Right cardiac atrium (tissue), 5 donors: Measurements from ENCODE around the gene S100PBP. TPM values are rescaled to one million over a fixed set of nuclear protein-coding genes. Genes with fewer than 3 reads are reported as not detected.

ENCODE experiments used
- ATAC-seq, 2 donors: fragments of 200-7000 bp; cut with Tn5 transposase; one replicate each; pipeline versions ENCODE4 v1.8.0 to v1.9.1; 2020; ENCODE audit warnings: moderate library complexity in 2 of 2, mild to moderate bottlenecking in 1 of 2
- DNase-seq, 3 donors: peaks; one replicate each; pipeline ENCODE4 v3.0.0-alpha.2; 2020
- H3K27ac ChIP-seq: one replicate; pipeline ENCODE4 v1.5.1; 2013; ENCODE audit warnings: mild to moderate bottlenecking, low read length, control low read depth, moderate library complexity
- H3K27me3 ChIP-seq: one replicate; pipeline ENCODE4 v1.6.1; 2013; ENCODE audit not compliant: control insufficient read depth, insufficient read depth
- H3K4me1 ChIP-seq: one replicate; pipeline ENCODE4 v1.6.1; 2013; ENCODE audit warnings: low read length; ENCODE audit not compliant: control insufficient read depth, insufficient read depth
- H3K4me3 ChIP-seq: one replicate; pipeline ENCODE4 v1.5.1; 2013; ENCODE audit warnings: low read length, control low read depth
- H3K9me3 ChIP-seq: one replicate; pipeline ENCODE4 v1.6.1; 2013; ENCODE audit warnings: low read length; ENCODE audit not compliant: control insufficient read depth
- WGBS: extraction: QIAGEN DNeasy Blood & Tissue Kit; methylation state at CpG from one replicate; pipeline ENCODE4 v1.1.7; 2013; 5-methylcytosine and 5-hydroxymethylcytosine counted together
- intact Hi-C, 4 donors: fragments of 100-400 bp; cut with DNase I; formaldehyde crosslinking; loops; one replicate each; pipeline versions ENCODE4 v1.11.0 to v1.14.0; 2022 to 2023
- long read RNA-seq, 4 donors: library from polyadenylated mRNA; unstranded; transcript quantifications; one replicate each; pipeline ENCODE4 v2.0.0, GENCODE V29; 2020 to 2021
- polyA plus RNA-seq: library from polyadenylated mRNA; stranded (reverse); fragments of 200-250 nt; gene quantifications from one replicate; pipeline ENCODE4 v1.2.3, GENCODE V29; 2013
- total RNA-seq, 4 donors: library from RNA; stranded (reverse); fragmentation: NEBNext Ultra II Directional; extraction: Animal tissue kit (Norgen Biotek cat#: 25700); gene quantifications; one replicate each; pipeline ENCODE4 v1.2.1, GENCODE V29; 2021
- donor health status: healthy with polysubstance abuse.
- donor health status: DM: no; HTN: yes; CAD: no.
- donor health status: DM: no; HTN: no; CAD: no.
- donor health status: DM: no; HTN: yes; CAD: no; lungs with severe emphysema.
- donor health status: DM: yes; HTN: yes; CAD: no.

The S100PBP gene
- total RNA-seq: 10 to 100 TPM; 14.2 to 19.8 (median 15.4) TPM
- polyA plus RNA-seq: 8.1 TPM
- long read RNA-seq, donor 1, full-length matches to known transcripts: 4 of 18 reads
- long read RNA-seq, donor 1, partial matches to known transcripts: 3 of 18 reads
- long read RNA-seq, donor 1, other reads (novel, unspliced or antisense): 11 of 18 reads
- long read RNA-seq, donor 2, full-length matches to known transcripts: 1 of 3 reads
- long read RNA-seq, donor 2, partial matches to known transcripts: 1 of 3 reads
- long read RNA-seq, donor 2, other reads (novel, unspliced or antisense): 1 of 3 reads
- long read RNA-seq, donor 3, full-length matches to known transcripts: 14 of 24 reads
- long read RNA-seq, donor 3, partial matches to known transcripts: 1 of 24 reads
- long read RNA-seq, donor 3, other reads (novel, unspliced or antisense): 9 of 24 reads
- long read RNA-seq, donor 4, full-length matches to known transcripts: 2 of 9 reads
- long read RNA-seq, donor 4, partial matches to known transcripts: 1 of 9 reads
- long read RNA-seq, donor 4, other reads (novel, unspliced or antisense): 6 of 9 reads

- DNase-seq: peak; percentile 99 to 100 (median 100)
- H3K4me1 ChIP-seq: peaks cover 7% of the 10 kb centered on the region
- no peaks in the 10 kb centered on the region for H3K9me3 ChIP-seq
- intact Hi-C loops: loop anchor here in 1 of 4 donors (5.0 kb wide), 1 partner anchor 50 kb away; no protein-coding TSS in a partner anchor
- WGBS: under 1% methylated on average over 55 of the region's 55 CpGs
- peak within 1 kb of the TSS; percentile 91 for H3K27ac ChIP-seq
- H3K4me3 ChIP-seq: peak within 1 kb of the TSS; percentile 70
- ATAC-seq: peak; percentile 98
- no peaks in the 10 kb centered on the region for H3K27me3 ChIP-seq
Measured at GRCh38 chr1:32817159-32817814, at the start of gene S100PBP, which contains the start of gene YARS1. Gene S100PBP (plus strand): TSS chr1:32817653. CDS start chr1:32826100, 8,447 bp downstream. Gene YARS1 (minus strand): TSS chr1:32817358. CDS start chr1:32817244, 114 bp downstream.

DNA sequence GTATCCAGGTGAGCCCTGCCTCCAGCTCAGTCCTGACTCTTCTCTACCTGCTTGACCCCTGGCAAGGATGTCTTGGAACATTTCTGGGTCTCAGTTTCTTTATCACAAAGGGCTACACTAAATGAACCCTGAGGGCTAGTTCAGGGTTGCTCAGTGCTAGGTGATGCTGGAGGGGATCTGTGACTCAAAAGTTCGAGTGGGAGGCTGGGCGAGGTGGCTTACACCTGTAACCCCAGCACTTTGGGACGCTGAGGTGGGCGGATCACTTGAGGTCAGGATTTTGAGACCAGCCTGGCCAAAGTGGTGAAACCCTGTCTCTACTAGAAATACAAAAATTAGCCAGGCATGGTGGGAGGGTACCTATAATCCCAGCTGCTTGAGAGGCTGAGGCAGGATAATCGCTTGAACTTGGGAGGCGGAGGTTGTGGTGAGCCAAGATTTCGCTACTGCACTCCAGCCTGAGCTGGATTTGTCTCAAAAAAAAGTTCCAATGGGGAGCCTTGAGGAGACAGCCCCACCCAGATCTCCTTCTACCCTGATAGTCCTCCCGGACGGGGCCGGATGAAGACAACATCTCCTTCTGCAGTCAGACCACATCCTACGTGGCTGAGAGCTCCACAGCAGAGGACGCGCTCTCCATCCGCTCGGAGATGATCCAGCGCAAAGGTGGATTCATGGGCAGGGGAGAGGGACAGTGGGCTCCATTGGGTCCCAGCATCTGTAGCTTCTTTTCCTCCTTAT is 49.2 kb upstream of the S100PBP start:
- intact Hi-C loops: no loop called here
- Histone ChIP-seq H3K9me3 (no peaks in the 10 kb centered on the region), H3K27ac (no peak overlapping the region), H3K4me1 (no peaks in the 10 kb centered on the region), H3K4me3 (no peak overlapping the region), H3K27me3 (no peaks in the 10 kb centered on the region)
- WGBS: 80% methylated on average over 16 of the region's 16 CpGs
- peak in 1 of 2 donors; percentile 3 for ATAC-seq
- DNase-seq: peak in 1 of 3 donors; percentile 26

GRCh38 chr1:32769524-32770220 is 47.8 kb upstream of the S100PBP start:
- whole genome bisulfite sequencing: 85% methylated on average over 32 of the region's 32 CpGs

DNA sequence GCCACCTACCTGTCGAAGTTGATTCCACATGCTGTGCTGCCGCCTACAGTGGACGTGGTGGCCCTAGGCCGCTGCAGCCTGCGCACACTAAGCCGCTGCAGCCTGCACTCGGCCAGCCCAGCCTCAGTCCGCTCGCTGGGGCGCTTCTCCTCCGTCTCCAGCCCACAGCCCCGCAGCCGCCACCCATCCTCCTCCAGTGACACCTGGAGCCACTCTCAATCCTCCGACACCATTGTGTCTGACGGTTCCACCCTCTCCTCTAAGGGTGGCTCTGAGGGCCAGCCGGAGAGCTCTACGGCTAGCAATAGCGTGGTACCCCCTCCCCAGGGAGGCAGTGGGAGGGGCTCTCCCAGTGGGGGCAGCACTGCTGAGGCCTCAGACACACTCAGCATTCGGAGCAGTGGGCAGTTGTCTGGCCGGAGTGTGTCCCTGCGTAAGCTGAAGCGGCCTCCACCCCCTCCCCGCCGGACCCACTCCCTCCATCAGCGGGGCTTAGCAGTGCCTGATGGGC is 47.2 kb upstream of the S100PBP start:
- H3K9me3 ChIP-seq: no peaks in the 10 kb centered on the region
- no peak overlapping the region for H3K27ac ChIP-seq
- H3K4me1 ChIP-seq: no peaks in the 10 kb centered on the region
- no peaks in the 10 kb centered on the region for H3K27me3 ChIP-seq
- no peak for DNase-seq
- no peak overlapping the region for H3K4me3 ChIP-seq
- no peak for ATAC-seq
- 92% methylated on average over 25 of the region's 25 CpGs for WGBS
- intact Hi-C loops: loop anchor here in 2 of 4 donors (10.0 kb wide), 2 partner anchors 55 to 365 kb away; no protein-coding TSS in a partner anchor

More at GRCh38 chr1:32769524-32770220, 47.8 kb upstream of the S100PBP start:
- ATAC-seq (peak in 1 of 2 donors; percentile 18), DNase-seq (peak in 1 of 3 donors; percentile 60)
- Histone ChIP-seq H3K27ac (no peak overlapping the region), H3K27me3 (no peaks in the 10 kb centered on the region), H3K4me1 (no peaks in the 10 kb centered on the region), H3K4me3 (no peak overlapping the region), H3K9me3 (no peaks in the 10 kb centered on the region)
- intact Hi-C loops: loop anchor here in 2 of 4 donors (10.0 kb wide), 2 partner anchors 55 to 365 kb away; no protein-coding TSS in a partner anchor

DNA sequence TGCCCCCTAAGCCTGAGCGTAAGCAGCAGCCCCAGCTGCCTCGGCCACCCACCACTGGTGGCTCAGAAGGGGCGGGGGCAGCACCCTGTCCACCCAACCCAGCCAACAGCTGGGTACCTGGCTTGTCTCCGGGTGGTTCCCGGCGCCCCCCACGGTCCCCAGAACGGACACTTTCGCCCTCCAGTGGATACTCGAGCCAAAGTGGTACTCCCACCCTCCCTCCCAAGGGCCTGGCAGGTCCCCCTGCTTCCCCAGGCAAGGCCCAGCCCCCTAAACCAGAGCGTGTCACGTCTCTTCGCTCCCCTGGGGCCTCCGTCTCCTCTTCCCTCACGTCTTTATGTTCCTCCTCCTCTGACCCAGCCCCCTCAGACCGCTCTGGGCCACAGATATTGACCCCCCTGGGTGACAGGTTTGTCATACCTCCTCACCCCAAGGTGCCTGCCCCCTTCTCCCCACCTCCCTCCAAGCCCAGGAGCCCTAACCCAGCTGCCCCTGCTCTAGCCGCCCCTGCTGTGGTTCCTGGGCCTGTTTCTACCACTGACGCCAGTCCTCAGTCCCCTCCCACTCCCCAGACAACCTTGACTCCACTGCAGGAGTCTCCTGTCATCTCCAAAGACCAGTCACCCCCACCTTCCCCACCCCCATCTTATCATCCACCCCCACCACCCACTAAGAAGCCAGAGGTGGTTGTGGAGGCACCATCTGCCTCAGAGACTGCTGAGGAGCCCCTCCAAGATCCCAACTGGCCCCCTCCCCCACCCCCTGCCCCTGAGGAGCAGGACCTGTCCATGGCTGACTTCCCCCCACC is 46.5 kb upstream of the S100PBP start:
- no peak overlapping the region for H3K4me3 ChIP-seq
- no peak for DNase-seq
- no peak for ATAC-seq
- H3K27me3 ChIP-seq: no peaks in the 10 kb centered on the region
- no peak overlapping the region for H3K27ac ChIP-seq
- 82% methylated on average over 18 of the region's 18 CpGs for WGBS
- no peaks in the 10 kb centered on the region for H3K9me3 ChIP-seq
- no peaks in the 10 kb centered on the region for H3K4me1 ChIP-seq
- intact Hi-C loops: loop anchor here in 2 of 4 donors (10.0 kb wide), 2 partner anchors 56 to 366 kb away; no protein-coding TSS in a partner anchor

DNA sequence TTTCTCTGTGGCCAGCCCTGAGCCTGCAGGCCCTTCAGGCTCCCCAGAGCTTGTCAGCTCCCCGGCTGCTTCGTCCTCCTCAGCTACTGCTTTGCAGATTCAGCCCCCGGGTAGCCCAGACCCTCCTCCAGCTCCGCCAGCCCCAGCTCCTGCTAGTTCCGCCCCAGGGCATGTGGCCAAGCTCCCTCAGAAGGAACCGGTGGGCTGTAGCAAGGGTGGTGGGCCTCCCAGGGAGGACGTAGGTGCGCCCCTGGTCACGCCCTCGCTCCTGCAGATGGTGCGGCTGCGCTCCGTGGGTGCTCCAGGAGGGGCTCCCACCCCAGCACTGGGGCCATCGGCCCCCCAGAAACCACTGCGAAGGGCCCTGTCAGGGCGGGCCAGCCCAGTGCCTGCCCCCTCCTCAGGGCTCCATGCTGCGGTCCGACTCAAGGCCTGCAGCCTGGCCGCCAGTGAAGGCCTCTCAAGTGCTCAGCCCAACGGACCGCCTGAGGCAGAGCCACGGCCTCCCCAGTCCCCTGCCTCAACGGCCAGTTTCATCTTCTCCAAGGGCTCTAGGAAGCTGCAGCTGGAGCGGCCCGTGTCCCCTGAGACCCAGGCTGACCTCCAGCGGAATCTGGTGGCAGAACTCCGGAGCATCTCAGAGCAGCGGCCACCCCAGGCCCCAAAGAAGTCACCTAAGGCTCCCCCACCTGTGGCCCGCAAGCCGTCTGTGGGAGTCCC is 45.7 kb upstream of the S100PBP start:
- DNase-seq (peak in 1 of 3 donors; percentile 53), ATAC-seq (no peak)
- intact Hi-C loops: loop anchor here in 3 of 4 donors (2.0 to 10.0 kb wide), 3 partner anchors 57 to 367 kb away; no protein-coding TSS in a partner anchor
- Histone ChIP-seq H3K4me3 (no peak overlapping the region), H3K27ac (no peak overlapping the region), H3K27me3 (no peaks in the 10 kb centered on the region), H3K9me3 (no peaks in the 10 kb centered on the region), H3K4me1 (no peaks in the 10 kb centered on the region)
- WGBS: 81% methylated on average over 30 of the region's 30 CpGs

DNA sequence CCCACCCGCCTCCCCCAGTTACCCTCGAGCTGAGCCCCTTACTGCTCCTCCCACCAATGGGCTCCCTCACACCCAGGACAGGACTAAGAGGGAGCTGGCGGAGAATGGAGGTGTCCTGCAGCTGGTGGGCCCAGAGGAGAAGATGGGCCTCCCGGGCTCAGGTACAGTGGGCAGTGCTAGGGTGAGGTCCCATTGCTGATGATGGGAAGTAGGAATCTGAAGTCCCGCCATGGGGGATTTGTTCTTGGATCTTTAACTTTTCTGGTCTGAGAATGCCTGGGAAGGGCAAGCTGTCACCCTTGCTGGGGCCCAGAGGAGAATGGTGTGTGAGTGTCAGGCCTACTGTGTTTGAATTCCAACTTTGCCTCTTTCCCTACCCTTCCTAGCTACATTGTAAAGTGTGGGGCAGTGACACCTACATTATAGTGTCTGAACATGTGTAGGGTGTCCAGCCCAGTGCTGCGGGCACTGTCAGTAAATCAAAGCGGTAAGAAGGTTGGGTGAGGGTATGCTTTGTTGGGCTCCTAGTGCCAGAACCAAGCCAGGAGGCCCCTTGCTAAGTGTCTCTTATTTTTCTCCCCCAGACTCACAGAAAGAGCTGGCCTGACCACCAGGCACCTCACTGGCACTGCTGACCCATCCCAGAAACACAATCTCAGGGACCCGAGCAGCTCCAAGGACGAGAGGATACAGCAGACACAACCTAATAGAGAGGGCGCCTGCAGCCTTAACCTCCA is 45.0 kb upstream of the S100PBP start:
- intact Hi-C loops: loop anchor here in 3 of 4 donors (2.0 to 10.0 kb wide), 3 partner anchors 58 to 368 kb away; no protein-coding TSS in a partner anchor
- 86% methylated on average over 10 of the region's 10 CpGs for WGBS
- H3K27ac ChIP-seq: no peak overlapping the region
- DNase-seq: no peak
- no peak overlapping the region for H3K4me3 ChIP-seq
- H3K9me3 ChIP-seq: no peaks in the 10 kb centered on the region
- no peak for ATAC-seq
- no peaks in the 10 kb centered on the region for H3K4me1 ChIP-seq
- H3K27me3 ChIP-seq: no peaks in the 10 kb centered on the region

GRCh38 chr1:32773018-32773763 is 44.3 kb upstream of the S100PBP start:
- 26% methylated on average over 9 of the region's 9 CpGs for WGBS
- Histone ChIP-seq H3K4me1 (no peaks in the 10 kb centered on the region), H3K9me3 (no peaks in the 10 kb centered on the region), H3K4me3 (no peak overlapping the region), H3K27ac (no peak overlapping the region), H3K27me3 (no peaks in the 10 kb centered on the region)
- intact Hi-C loops: loop anchor here in 3 of 4 donors (2.0 to 10.0 kb wide), 3 partner anchors 58 to 368 kb away; no protein-coding TSS in a partner anchor
- DNase-seq: peak; percentile 81 to 95 (median 92)
- peak; percentile 76 to 81 for ATAC-seq
